ENCODE measurements around the gene LRP8. TPM values are rescaled to one million over a fixed set of nuclear protein-coding genes. Genes with fewer than 3 reads are reported as not detected.
A peak's percentile ranks its signal among the peaks of the same experiment; 100 is the strongest.

LRP8 gene
- total and polyA plus RNA-seq, 2 of the 13 experiments (the other 11 are each of a cell fraction or from before 2014, with no cell fraction given), result 17.3 to 17.4 TPM

DNA sequence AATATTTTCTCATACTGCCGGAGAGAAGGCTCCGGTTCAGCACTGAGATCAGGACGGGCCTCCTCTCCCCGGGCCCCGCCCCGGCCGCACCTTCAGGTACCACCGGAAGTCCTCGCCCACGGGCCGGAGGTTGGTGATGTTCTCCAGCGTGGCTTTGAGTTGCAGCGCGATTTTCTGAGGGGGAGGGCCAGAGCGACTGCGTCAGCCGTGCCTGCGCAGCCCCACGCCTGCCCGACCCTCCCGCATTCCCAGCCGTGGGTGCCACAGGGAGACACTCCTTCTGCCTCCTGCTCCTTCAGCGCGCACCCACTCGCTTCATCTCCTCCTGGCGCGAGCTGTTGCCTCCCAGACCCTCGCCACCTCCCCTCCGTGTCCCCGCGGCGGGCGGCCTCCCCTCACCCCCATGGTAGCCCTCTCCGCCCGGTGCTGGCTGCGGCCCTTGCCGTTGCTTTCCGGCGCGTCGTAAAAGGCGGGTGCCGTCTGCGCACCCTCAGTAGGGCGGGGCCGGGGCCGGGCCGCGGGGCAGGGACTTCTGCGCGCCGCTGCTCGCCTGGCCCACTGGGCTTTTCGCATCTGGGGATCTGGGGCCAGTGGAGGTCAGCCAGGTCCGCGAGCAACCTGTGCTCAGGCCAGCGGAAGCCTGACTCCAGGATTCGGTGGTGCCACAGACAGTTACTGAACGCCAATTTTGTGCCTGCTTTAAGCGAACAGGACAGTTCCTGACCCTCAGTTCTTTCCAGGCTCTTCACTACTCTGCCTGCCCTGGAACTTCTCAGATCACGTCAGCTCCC is 107.5 kb downstream of the LRP8 start, which contains the start of gene CZIB (continued):
- no peak for TF ChIP-seq ZHX2 (IDR thresholded peaks at IDR 0.05; ENCODE audit: low read depth)
- TF ChIP-seq ZHX2 (CRISPR knock-in tag; IDR thresholded peaks at IDR 0.05; ENCODE audit: borderline replicate concordance), result peak; percentile 84; the same call in 1 of the 2 replicates
- TF ChIP-seq SALL1 (CRISPR knock-in tag; IDR thresholded peaks at IDR 0.05), result peak; percentile 95
- 0 out of 2 replicates have a peak, but pooled peaks have one; percentile 35 for TF ChIP-seq KLF9 (CRISPR knock-in tag; IDR thresholded peaks at IDR 0.05; ENCODE audit: low read depth)
- TF ChIP-seq ZNF274 (CRISPR knock-in tag; IDR thresholded peaks at IDR 0.05), result 0 out of 2 replicates have a peak, but pooled peaks have one; percentile 73
- peak; percentile 95 for TF ChIP-seq GABPB1 (CRISPR knock-in tag; IDR thresholded peaks at IDR 0.05)
- TF ChIP-seq ZBTB33 (CRISPR knock-in tag; IDR thresholded peaks at IDR 0.05), result peak; percentile 5; the same call in 1 of the 2 replicates
- TF ChIP-seq RARA (CRISPR knock-in tag; IDR thresholded peaks at IDR 0.05), result no peak; the same call in 1 of the 2 replicates
- peak; percentile 47; the same call in 1 of the 2 replicates for TF ChIP-seq ZNF281 (CRISPR knock-in tag; IDR thresholded peaks at IDR 0.05; ENCODE audit: borderline replicate concordance)
- no peak for TF ChIP-seq ZNF576 (CRISPR knock-in tag; IDR thresholded peaks at IDR 0.05)
- peak; percentile 78; the same call in 1 of the 2 replicates for TF ChIP-seq ZNF816 (CRISPR knock-in tag; IDR thresholded peaks at IDR 0.05; ENCODE audit: borderline replicate concordance)
- 0 out of 2 replicates have a peak, but pooled peaks have one; percentile 47 for TF ChIP-seq ELF4 (CRISPR knock-in tag; IDR thresholded peaks at IDR 0.05; ENCODE audit: borderline replicate concordance)
- 0 out of 2 replicates have a peak, but pooled peaks have one; percentile 8 for TF ChIP-seq NFIC (IDR thresholded peaks at IDR 0.05; ENCODE audit: low read length)
- no peak for TF ChIP-seq NFE2L2 (IDR thresholded peaks at IDR 0.05; ENCODE audit: low read length)
- TF ChIP-seq ZNF446 (CRISPR knock-in tag; IDR thresholded peaks at IDR 0.05), result 0 out of 2 replicates have a peak, but pooled peaks have one; percentile 27
- TF ChIP-seq ZNF430 (CRISPR knock-in tag; IDR thresholded peaks at IDR 0.05), result peak; percentile 93
- TF ChIP-seq U2AF1 (optimal IDR thresholded peaks at IDR 0.05; ENCODE audit: low read depth, low read length), result peak; percentile 40
- peak; percentile 84; the same call in 1 of the 2 replicates for TF ChIP-seq ZNF543 (CRISPR knock-in tag; IDR thresholded peaks at IDR 0.05)
